ENCODE measurements around the gene ZNF609.

DNA sequence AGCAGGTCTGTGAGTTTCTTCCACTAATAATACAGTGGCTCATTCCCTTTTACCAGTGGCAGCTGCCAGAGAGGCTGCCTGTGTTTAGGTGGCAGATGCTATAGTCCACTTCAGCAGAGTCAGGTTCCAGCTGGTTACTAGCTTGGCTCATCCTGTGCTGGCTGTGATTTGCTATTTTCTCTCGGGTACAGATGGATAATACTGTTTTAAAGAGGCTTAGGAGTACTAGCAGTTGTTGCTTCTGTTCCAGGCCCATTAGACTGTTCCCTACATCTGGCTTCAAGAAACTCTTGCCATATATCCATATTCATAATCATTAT lies 41.0 kb downstream of the ZNF609 start:
- TF ChIP-seq, protein P1, sequence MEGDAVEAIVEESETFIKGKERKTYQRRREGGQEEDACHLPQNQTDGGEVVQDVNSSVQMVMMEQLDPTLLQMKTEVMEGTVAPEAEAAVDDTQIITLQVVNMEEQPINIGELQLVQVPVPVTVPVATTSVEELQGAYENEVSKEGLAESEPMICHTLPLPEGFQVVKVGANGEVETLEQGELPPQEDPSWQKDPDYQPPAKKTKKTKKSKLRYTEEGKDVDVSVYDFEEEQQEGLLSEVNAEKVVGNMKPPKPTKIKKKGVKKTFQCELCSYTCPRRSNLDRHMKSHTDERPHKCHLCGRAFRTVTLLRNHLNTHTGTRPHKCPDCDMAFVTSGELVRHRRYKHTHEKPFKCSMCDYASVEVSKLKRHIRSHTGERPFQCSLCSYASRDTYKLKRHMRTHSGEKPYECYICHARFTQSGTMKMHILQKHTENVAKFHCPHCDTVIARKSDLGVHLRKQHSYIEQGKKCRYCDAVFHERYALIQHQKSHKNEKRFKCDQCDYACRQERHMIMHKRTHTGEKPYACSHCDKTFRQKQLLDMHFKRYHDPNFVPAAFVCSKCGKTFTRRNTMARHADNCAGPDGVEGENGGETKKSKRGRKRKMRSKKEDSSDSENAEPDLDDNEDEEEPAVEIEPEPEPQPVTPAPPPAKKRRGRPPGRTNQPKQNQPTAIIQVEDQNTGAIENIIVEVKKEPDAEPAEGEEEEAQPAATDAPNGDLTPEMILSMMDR (IDR thresholded peaks at IDR 0.05): no peak
- TF ChIP-seq POLR2A (IDR thresholded peaks at IDR 0.05): no peak

Measured in body of pancreas (tissue), 4 donors.